DMS114 treated with DMSO at 0.1 percent for 48 hours (cell line): ENCODE measurements around the gene FAM13A.
"Not testable (repeated sequence)": the region's sequence is repeated elsewhere in the genome, so short reads cannot be mapped to it uniquely, and the experiment has no call there.

Source experiments
- DNase-seq: peaks from one replicate; lab custom pipeline; 2025; ENCODE audit not compliant: unreplicated experiment; lab: John Stamatoyannopoulos, UW

Gene FAM13A

DNA sequence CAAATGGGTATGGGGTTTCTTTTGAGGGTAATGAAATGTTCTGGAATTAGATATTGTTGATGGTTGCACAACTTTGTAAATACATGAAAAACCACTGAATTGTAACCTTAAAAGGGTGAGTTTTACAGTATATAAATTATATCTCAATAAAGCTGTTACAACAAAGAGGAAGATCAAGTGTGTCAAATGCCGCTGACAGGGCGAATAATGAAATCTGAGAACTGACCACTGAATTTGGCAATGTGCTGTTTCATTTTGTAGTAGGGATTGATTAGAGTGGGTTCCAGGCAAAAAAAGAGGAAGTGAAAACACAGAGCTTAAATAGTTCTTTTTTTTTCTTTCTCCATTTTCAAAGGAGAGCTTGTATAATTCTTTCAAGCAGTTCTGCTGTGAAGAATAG, 198.2 kb downstream of the FAM13A start:
- no peak for DNase-seq

DNA sequence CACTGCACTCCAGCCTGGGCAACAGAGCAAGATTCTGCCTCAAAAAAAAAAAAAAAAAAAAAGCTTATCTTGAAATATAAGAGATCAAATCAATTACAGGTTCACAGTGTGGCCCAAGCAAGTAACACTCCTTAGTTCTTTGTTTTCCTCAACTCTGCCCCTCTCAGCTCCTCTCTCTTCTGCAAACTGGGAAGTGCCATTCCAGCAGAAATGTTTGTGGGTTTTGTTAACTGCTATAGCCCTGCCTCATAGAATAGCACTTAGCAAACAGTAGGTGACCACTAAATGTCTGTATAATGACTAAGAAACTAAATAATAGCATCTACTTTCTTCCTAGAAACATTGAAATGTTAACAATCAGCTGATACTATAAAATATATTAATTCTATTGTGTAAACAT, 199.4 kb downstream of the FAM13A start:
- DNase-seq, result no peak

DNA sequence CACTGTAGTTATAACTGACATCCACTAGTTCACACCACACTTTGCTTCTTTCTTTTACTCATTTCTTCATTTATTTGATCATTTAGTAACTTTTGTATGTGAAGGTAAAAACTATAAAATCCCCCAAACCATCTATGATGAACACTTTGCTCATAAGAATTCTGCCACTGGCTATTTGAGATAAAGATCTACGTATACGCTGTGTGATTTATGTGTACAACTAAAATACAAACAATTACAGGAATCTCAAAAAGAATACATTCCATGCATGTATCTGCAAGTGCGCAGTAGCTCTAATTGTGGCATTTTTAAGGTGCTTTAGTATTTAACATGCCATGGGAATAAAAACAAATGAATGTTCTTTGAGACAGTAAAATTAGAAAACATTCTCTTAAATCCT, 202.5 kb downstream of the FAM13A start:
- no peak for DNase-seq

DNA sequence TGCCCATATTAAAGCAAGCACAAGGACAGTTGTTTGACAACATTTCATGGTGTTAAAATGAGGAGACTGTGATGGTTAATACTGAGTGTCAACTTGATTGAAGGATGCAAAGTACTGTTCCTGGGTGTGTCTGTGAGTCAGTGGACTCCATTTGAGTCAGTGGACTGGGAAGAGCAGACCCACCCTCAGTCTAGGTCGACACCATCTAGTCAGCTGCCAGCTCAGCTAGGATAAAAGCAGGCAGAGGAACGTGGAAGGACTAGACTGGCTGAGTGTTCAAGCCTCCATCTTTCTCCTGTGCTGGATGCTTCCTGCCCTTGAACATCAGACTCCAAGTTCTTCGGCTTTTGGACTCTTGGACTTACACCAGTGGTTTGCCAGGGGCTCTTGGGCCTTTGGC, 203.4 kb downstream of the FAM13A start:
- not testable (repeated sequence) for DNase-seq

DNA sequence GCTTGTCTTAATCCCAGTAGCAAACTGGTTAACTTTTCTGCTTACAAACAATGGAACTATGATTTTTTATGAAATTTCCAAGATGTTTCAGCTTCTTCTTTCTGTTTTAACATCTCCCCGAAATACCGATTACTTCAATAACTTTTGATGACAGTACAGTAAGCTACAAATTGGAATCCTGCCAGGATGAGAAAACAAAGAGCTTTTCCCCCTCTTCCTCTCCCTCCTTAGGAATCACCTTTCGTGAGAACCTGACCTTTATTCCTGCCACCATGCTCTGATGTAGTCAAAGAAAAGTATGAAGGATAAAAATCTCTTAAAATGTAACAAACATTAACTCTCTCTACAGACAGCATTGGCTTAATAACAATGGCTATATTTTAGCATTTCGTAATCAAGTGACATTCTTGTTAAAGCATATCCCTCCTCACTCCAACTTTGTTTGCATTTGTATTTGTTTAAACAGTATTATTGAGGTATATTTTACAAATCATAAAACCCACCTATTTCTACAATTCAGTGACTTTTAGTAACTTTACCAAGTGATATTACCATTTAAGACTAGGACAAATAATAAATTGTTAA, 210.7 kb downstream of the FAM13A start:
- no peak for DNase-seq

DNA sequence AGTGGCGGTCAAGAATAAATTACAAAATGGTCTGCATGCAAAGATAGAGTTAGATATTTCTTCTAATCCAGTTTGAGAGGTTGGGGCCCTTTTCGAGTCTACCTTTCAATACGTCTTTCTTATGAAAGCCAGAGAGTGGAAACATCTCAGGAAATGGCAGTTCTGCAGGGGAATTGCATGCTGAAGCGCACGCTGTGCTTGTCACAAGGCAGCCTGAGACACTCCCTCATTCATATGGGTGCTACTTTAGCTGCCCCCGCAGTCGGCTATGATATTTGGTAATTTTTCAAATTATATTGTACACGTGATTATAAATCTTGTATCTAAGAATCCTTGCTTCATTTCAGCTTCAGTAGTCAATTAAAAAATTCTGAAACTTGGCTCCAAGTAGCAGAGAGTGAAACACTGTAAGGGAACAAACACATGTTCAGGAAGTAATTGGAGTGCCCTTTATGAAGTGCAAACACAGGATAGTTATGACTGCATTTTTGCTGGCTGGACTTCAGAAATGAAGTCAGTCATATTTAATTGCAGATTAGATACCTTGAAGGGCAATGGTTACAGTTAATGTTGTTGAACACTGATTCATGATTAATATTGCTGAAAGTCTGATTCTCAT, 213.8 kb downstream of the FAM13A start:
- no peak for DNase-seq

DNA sequence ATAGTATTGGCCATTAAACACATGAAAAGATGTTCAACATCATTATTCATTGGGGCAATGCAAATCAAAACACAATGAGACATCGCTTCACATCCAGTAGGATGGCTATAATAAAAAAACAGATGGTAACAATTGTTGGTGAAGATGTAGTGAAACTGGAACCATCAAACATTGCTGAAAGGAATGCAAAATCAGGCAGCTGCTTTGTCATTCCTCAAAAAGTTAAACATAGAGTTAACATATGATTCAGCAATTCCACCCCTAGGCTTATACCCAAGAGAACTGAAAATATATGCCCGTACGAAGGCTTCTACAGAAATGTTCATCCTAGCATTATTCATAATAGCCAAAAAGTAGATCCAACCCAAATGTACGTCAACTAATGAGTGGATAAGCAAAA, 215.3 kb downstream of the FAM13A start:
- DNase-seq, result no peak

DNA sequence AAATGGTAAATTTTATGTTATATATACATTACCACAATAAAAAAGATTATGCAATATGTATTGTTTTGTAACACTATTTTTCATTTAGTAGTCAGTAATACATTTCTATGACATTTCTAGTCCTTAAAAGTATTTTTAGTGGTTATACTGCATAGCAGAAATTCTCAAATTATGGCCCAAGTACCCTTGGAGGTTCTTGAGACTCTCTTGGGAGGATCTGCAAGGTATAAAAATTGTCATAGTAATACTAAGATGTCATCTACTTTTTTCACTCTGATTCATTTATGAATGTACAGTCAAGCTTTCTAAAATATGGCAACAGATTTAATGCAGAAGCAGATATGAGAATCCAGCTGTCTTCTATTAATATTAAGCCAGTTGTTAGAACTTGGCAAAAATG, 220.8 kb downstream of the FAM13A start:
- no peak for DNase-seq

DNA sequence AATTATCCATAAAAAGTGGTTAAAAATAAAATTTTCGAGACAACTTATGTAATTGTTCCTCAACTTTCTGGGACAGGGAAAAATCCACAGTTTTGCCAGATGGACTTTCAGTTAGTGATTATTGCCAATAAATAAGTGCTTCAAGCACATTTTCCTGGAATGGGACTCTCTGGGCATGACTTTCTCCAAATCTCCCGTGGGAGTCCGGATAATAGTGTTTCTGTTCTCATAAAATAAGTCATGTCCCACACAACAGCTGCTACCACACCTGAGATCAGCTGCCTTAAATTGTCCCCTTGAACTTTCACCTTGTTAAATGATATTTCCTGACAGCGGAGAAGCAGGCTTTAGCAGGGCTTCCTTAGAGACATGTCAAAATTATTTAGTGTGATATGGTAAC, 226.0 kb downstream of the FAM13A start:
- DNase-seq, result no peak

DNA sequence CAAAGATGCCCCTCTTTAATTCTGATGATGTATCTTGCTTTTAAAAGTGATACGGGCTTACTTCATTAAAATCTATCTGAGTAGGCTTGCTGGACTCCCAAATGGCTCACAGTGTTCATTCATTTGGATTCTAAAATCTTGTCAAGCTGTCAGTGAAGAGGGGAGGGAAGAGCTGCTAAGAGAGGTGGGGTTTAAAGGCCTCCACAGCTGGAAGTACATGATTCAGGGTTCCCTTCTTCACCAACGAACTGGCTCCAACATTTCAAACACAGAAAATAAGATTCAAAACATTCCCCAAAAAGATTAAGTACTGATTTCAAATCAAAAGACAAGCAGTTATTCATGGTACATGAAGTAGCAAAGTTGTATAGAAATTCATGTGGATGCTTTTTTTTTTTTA, 226.4 kb downstream of the FAM13A start:
- no peak for DNase-seq

DNA sequence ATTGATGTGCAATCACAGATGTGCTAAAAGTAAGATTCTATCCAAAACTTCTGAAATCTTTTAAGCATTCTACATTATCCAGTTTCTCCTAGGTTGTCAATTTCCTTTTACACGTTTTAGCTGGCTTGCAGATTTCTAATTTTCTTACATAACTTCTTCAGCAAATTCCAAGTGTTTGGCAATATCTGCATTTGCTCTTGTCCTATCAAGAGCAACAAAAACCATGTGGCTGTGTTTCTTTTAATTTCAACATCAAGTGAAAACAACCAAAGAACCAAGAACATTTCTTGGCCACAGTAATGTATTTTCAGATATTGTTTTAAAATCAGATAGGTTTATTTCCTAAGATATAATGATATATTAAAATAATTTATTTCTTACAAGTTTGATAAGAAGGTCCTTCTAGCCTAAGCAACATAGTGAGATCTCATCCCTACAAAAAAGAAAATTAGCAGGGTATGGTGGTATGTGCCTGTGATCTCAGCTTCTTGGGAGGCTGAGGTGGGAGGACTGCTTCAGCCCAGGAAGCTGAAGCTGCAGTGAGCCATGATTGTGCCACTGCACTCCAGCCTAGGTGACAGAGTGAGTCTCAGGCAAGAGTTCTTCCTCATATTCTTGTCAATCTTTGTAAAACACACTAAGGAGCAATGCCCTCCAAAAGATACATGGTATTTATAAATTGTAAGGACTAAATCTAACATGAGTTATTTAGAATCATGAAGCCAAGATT, 228.0 kb downstream of the FAM13A start:
- no peak for DNase-seq

DNA sequence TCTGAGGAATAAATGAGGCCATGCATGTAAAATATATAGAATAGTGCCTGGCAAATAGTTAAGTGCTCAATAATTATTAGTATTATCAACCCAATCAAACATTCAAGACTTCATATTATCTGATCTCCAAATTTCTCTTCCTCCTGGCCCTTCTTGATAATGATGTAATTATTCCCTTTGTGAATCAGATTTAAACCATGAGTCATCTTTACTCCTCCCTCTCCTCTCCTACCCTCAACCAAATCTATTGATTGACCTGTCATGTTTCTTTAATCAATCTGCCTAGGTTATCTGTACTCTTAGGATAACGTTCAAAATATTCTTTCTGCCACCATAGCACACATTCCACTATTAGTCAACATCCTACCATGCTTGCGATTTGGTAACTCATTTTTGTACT, 229.5 kb downstream of the FAM13A start:
- DNase-seq, result no peak

DNA sequence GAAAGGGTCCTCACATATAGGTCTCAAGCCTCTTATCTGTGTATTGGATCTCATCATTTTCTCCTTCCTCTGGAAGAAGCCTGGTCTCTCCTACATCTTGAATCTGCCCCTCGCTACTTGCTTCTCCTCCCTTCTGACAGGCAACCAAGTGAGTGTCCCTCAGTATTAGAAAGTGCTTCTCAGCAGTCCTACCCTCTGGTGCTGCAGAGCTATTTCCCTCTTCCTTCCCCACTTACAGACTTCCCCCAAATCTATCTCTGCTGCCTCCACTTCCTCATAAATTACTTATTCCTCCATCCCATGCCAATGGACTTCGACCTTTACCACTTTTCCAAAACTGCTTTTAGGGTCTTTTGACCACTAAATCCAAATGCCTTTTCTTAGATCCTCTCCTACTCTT, 230.2 kb downstream of the FAM13A start:
- no peak for DNase-seq

DNA sequence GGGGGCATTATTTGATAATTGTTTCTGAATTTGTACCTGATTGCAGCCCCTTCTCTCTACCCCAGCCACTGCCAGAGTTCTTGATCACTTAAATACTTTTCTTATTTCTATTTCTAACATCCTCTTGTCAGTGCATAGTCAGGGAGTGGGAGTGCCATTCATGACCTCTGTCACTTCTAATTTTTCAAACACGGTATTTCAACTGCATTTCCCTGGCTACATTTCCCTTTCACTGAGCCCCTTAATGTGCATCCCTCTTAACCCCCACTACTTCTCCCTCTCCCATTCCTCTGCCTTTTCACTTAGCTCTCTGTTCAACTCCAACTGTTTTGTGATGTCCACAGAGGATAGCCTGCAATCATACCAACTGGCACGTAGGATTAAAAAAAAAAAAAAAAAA, 231.1 kb downstream of the FAM13A start:
- DNase-seq, result no peak

DNA sequence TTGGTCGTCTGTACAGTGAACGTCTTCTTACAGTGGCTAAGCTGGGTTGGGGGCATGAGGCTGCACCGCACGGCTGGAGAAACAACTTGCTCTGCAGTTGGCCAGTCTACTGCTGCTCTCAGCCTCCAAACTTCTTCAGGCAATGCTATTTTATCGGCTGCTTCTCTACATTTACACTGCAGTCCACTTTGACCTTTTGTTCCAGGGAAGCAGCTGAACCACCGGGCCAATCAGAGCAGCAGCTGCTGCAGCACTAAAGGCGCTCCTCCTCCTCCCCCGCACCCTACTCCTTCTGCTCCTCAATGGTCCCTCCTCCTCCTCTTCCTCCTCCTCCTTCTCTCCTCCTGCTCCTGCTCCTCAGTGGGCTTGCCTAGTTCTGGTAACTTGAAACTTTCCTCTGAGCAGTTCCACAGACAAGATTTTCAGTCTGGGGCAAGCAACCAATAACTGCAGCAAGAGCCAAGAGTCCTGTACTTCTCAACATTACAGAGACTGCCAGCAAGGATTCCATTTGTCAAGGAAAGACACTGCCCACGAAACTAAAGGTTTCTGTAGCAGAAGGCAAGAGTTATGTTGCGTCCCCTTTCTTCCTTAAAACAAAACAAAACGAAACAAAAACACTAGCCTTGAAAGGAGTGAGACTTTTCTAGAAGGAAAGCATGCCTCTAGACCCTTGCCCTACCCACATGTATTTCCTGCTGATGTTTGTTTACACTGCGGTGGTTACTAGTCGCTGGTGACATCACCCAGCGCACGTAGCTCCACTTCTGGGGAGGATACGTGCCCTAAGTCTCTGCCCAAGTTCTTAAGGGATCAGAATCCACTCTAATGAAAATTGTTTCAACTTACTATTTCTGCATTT, 233.7 kb downstream of the FAM13A start:
- peak; percentile 44 for DNase-seq

DNA sequence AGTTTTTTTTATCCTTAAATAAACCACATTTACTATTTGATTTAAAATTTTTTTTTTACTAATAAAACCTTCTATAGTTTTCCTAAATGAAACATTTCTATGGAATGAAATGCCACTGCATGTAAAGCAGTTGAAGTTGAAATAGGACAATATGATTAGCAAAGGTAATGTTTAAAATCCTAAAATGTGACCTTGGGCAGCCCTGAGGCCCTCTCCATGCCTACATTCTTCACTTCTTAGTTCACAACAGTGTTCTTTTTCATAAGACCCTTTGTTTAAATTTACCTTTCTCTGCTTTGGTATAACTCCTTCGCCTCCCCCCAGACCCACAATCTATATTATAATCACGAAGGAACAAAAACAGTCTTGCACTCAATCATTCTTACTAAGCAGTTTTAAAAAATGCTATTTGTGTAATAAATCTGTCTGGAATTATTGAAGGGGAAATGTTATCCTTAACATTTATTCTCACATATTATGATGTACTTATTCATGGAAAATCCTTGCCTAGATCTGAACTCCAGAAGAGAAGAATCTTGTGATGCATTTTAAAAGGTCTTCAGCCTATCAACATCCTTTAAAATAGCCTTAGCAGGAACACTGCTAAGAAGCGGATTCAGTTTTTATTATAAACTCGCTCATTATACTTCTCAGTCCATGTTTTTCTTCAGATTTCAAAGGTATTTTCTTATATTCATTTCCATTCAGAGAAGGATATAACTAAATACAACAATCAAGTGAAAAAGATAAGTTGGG, 234.8 kb downstream of the FAM13A start:
- no peak for DNase-seq

DNA sequence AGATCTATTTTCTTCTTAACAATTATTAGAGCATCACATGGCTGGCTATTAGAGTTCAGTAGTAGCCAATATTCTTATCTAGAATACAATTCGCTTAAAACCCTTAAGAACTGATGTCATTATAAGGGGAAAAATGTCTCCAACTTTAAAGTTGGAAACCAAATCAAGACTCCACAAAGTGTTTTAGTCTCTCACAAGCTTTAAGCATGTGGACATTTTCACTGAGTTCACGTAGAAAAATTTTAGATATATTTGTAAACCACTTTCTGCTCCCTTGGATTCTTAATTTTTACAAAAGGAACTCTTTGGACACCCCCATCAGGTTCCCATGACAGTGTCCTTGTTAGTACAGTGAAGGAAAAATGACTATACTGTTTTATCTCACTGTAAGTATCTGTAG, 235.5 kb downstream of the FAM13A start:
- DNase-seq, result no peak

DNA sequence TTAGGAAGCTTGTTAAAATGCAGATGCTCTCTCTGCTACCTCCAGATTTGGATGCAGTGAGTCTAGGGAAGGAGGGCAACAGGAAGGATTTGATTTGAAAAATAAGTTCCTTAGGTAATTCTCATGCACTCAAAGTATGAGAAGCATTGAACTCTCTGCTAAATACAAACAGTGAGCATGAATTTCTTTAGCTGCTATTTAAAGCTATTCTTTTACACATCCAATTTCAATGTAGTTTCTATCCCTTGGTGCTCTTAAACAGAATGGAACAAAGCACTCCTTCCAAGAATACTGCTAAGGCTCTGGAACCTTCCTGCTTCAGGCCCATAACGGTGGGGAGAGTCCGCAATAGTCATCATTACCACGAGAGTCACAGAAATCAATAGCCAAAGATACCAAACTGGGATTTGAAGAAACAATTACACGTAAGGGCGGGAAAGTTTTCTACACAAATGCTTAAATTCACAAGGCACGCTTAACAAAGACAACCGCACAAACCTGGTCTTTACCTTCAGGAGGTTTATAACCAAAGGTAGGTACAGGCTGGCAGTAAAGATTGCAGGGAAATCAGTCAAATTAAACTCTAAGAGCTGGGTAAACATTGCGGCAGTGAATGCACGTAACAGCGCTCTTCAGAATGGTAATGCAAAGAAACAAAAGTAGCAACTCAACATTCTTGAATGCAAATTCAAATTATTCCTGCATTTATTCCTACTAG, 236.1 kb downstream of the FAM13A start:
- DNase-seq, result no peak

DNA sequence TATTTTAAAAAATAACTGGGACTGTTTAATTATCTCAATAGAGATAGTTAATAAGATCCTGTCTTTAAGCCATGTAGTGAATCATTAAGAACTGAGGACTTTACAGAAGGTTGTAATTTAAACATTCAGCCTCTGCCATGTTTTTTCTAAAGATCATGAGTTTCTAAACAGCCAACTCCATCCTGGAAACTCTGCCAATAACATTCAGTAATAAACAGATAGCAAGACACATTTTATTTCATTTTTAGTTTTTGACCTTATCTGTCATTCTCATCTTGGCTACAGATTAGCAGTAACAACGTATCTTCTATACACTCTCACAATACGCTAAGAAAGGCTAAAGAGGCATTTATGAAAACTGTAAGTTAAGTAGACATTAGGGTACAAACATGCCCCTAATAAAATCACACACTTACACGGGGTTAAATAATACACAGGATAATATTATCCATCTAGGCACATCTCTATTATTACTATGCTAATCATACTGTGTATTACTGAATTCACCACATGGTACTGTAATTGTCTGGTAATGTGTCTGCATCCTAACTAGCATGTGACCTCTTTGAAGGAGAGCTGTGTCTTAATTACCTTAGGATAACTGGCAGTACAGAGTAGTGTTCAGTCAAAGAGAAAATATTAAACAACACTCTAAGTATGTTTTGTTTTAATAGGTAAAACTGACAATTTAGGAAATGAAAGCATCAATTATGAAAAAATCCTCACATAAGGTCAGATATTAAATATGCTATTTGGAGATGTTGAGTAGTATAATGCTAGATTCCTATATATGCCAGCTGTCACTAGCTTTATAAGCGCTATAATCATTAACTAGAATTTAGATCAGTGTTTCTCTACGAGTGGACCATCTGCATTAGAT, 236.9 kb downstream of the FAM13A start:
- no peak for DNase-seq
